ENCODE results near the gene TTLL10. TPM values are rescaled to one million over a fixed set of nuclear protein-coding genes. Genes with fewer than 3 reads are reported as not detected.
"Not testable (repeated sequence)": the region's sequence is repeated elsewhere in the genome, so short reads cannot be mapped to it uniquely, and the experiment has no call there.

TTLL10 gene
- total and polyA plus RNA-seq, 10 donors, result 0.02 to 0.34 (median 0.10) TPM; not detected in 6

DNA sequence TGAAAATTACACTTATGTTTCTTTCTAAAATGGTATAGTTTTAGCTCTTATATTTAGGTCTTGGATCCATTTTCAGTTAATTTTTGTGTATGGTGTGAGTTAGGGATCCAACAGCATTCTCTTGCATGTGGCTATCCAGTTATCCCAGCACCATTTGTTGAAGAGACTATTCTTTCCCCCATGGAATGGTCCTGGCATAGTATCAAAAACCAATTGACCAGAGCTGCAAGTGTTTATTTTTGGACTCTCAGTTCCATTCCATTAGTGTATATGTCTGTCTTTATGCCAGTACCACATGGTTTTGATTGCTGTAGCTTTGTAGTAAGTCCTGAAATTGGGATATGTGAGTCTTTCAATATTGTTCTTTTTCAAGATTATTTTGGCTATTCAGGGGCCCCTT lies 14.3 kb downstream of the TTLL10 start:
- intact Hi-C loops (cut with DNase I; ENCODE audit: low total_unique reads), result no loop called here
- DNase-seq, result no peak
- H3K27me3 ChIP-seq (replicated peaks in 1 of 7), result peaks cover 0 to 9% (median 0%) of the 10 kb centered on the region in 7 donors
- no peak overlapping the region for H3K4me3 ChIP-seq
- no peak for TF ChIP-seq POLR2AphosphoS5 (IDR thresholded peaks at IDR 0.05)
- TF ChIP-seq, protein P1, sequence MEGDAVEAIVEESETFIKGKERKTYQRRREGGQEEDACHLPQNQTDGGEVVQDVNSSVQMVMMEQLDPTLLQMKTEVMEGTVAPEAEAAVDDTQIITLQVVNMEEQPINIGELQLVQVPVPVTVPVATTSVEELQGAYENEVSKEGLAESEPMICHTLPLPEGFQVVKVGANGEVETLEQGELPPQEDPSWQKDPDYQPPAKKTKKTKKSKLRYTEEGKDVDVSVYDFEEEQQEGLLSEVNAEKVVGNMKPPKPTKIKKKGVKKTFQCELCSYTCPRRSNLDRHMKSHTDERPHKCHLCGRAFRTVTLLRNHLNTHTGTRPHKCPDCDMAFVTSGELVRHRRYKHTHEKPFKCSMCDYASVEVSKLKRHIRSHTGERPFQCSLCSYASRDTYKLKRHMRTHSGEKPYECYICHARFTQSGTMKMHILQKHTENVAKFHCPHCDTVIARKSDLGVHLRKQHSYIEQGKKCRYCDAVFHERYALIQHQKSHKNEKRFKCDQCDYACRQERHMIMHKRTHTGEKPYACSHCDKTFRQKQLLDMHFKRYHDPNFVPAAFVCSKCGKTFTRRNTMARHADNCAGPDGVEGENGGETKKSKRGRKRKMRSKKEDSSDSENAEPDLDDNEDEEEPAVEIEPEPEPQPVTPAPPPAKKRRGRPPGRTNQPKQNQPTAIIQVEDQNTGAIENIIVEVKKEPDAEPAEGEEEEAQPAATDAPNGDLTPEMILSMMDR (IDR thresholded peaks at IDR 0.05 in 8 of 11, conservative IDR thresholded peaks at IDR 0.05 in 3 of 11), result no peak
- no peak for TF ChIP-seq POLR2A (IDR thresholded peaks at IDR 0.05)
- H3K36me3 ChIP-seq, result no peaks in the 10 kb centered on the region
- H3K27ac ChIP-seq, result no peak overlapping the region
- peaks cover 0 to 17% (median 9%) of the 10 kb centered on the region in 6 donors for H3K4me1 ChIP-seq
- H3K9me3 ChIP-seq, result peaks cover 0 to 8% (median 2%) of the 10 kb centered on the region in 8 donors

GRCh38 chr1:1189111-1189510 lies 15.4 kb downstream of the TTLL10 start:
- DNase-seq, result no peak
- no peak overlapping the region for H3K27ac ChIP-seq
- peaks cover 0 to 5% (median 0%) of the 10 kb centered on the region in 6 donors for H3K4me1 ChIP-seq
- intact Hi-C loops (cut with DNase I; ENCODE audit: low total_unique reads), result no loop called here
- no peaks in the 10 kb centered on the region for H3K36me3 ChIP-seq
- no peak for TF ChIP-seq POLR2A (IDR thresholded peaks at IDR 0.05)
- TF ChIP-seq, protein P1 (IDR thresholded peaks at IDR 0.05 in 8 of 11, conservative IDR thresholded peaks at IDR 0.05 in 3 of 11), result no peak
- TF ChIP-seq POLR2AphosphoS5 (IDR thresholded peaks at IDR 0.05), result no peak
- no peaks in the 10 kb centered on the region for H3K27me3 ChIP-seq (replicated peaks in 1 of 7)
- WGBS, 5 donors, result 38 to 63% (median 46%) methylated on average over 5 of the region's 5 CpGs
- H3K9me3 ChIP-seq, result peaks cover 0 to 8% (median 2%) of the 10 kb centered on the region in 8 donors
- H3K4me3 ChIP-seq, result no peak overlapping the region

- Histone ChIP-seq H3K4me3 (no peak overlapping the region), H3K27me3 (replicated peaks in 1 of 7) (no peaks in the 10 kb centered on the region), H3K27ac (no peak overlapping the region), H3K36me3 (no peaks in the 10 kb centered on the region), H3K4me1 (peaks cover 0 to 5% (median 0%) of the 10 kb centered on the region in 6 donors), H3K9me3 (peaks cover 0 to 23% (median 17%) of the 10 kb centered on the region in 8 donors)
- TF ChIP-seq, protein P1 (IDR thresholded peaks at IDR 0.05 in 8 of 11, conservative IDR thresholded peaks at IDR 0.05 in 3 of 11), result no peak
- TF ChIP-seq POLR2A (IDR thresholded peaks at IDR 0.05) (no peak), POLR2AphosphoS5 (IDR thresholded peaks at IDR 0.05) (no peak)
- intact Hi-C loops (cut with DNase I; ENCODE audit: low total_unique reads), result no loop called here
- no peak for DNase-seq
- 71 to 95% (median 90%) methylated on average over 11 of the region's 11 CpGs for WGBS, 5 donors
Observed at GRCh38 chr1:1191734-1192133, 18.1 kb downstream of the TTLL10 start.

DNA sequence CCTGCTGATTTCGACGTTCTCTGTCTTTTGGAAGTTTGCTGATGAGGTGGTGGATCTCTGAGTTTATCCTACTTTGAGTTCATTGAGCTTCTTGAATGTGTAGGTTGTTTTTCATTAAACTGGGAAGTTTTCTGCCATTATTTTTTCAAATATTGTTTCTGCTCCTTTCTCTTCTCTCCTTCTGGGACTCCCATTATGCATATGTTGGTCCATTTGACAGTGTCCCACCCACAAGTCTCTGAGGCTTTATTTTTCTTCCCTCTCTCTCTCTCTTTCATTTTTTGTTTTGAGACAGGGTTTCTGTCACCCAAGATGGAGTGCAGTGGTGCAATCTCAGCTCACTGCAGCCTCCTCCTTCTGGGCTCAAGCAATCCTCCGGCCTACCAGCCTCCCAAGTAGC lies 21.0 kb downstream of the TTLL10 start:
- Histone ChIP-seq H3K27ac (no peak overlapping the region), H3K4me3 (no peak overlapping the region), H3K9me3 (peaks cover 0 to 23% (median 17%) of the 10 kb centered on the region in 8 donors), H3K36me3 (no peaks in the 10 kb centered on the region), H3K27me3 (replicated peaks in 1 of 7) (peaks cover 0 to 11% (median 0%) of the 10 kb centered on the region in 7 donors), H3K4me1 (peaks cover 0 to under 1% (median 0%) of the 10 kb centered on the region in 6 donors)
- TF ChIP-seq POLR2AphosphoS5 (IDR thresholded peaks at IDR 0.05), result no peak
- TF ChIP-seq, protein P1 (IDR thresholded peaks at IDR 0.05 in 8 of 11, conservative IDR thresholded peaks at IDR 0.05 in 3 of 11), result no peak
- TF ChIP-seq POLR2A (IDR thresholded peaks at IDR 0.05), result no peak
- no peak for DNase-seq
- 61 to 95% (median 94%) methylated on average over 3 of the region's 3 CpGs for WGBS, 5 donors
- intact Hi-C loops (cut with DNase I; ENCODE audit: low total_unique reads), result no loop called here

DNA sequence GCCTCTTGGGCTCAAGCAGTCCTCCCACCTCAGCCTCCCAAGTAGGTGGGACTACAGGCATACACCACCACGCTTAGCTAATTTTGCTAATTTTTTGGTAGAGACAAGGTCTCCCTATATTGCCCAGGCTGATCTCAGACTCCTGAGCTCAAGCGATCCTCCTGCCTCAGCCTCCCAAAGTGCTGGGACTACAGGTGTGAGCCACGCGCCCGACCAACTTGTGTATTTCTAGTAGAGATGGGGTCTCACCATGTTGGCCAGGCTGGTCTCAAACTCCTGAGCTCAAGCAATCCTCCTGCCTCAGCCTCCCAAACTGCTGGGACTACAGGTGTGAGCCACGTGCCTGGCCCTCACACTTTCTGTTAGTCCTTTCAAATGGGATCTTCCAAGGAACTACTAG lies 22.0 kb downstream of the TTLL10 start:
- intact Hi-C loops (cut with DNase I; ENCODE audit: low total_unique reads); DNase-seq; H3K27ac ChIP-seq; H3K4me3 ChIP-seq; H3K36me3 ChIP-seq: not testable (repeated sequence)
- Histone ChIP-seq H3K4me1 (peaks cover 3 to 10% (median 6%) of the 10 kb centered on the region in 6 donors), H3K9me3 (peaks cover 0 to 23% (median 17%) of the 10 kb centered on the region in 8 donors), H3K27me3 (replicated peaks in 1 of 7) (peaks cover 0 to 21% (median 0%) of the 10 kb centered on the region in 7 donors)
- WGBS, 5 donors, result 84 to 100% (median 97%) methylated on average over 6 of the region's 6 CpGs

Data from spleen (tissue), 11 donors.